GM21526 (cell line): Measurements from ENCODE around the gene PPP2R5D.
"Not testable (repeated sequence)": the region's sequence is repeated elsewhere in the genome, so short reads cannot be mapped to it uniquely, and the experiment has no call there.

Experiments
- ATAC-seq: cut with Tn5 transposase; IDR thresholded peaks from one replicate; pipeline ENCODE4 v1.9.1; 2021; ENCODE audit warnings: moderate library complexity; ENCODE audit not compliant: unreplicated experiment, low FRiP score

PPP2R5D gene

DNA sequence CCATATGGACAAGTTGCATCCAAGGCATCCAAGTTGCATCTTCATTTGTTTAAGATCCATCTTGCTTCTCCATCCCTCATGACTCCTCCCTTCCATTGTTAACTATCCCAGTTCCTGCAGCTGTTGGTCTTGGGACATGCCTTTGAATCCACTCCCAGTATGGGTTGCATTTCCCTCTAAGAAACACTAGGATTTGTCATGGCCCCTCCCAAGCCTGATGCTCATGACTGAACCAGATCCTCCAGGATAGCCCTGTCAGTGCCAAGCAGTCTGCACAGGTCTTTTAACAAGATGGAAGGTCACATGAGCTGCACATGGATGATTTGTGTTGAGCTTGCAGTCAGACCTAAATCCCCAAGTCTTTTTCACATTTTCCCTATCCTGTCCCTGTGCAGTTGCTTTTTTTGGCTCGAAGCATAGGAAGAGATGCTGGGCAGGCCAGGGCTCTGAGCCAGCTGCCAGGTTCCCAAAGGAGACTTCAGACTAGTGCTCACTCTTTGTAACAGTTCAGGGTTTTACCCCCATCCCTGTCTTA, 4.2 kb downstream of the PPP2R5D start:
- no peak for ATAC-seq

DNA sequence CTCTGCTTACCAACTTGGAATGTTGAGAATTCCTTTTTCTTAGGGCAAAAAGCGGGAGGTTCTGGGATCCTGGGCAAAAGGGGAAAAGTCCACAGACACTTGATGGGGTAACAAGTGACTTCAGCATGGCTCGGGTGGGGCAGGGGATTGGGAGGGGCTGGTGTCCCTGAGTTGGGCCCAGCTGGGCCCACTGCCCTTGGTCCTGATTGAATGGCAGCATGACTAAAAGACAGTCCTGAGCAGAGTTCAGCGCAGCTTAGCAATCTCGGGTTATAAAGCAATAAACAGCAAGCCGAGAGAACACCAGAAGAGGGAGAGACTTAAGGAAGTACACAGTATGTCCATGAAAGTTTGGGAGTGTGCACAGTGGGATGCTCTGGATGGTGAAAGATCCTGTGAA, 5.6 kb downstream of the PPP2R5D start:
- ATAC-seq = no peak

DNA sequence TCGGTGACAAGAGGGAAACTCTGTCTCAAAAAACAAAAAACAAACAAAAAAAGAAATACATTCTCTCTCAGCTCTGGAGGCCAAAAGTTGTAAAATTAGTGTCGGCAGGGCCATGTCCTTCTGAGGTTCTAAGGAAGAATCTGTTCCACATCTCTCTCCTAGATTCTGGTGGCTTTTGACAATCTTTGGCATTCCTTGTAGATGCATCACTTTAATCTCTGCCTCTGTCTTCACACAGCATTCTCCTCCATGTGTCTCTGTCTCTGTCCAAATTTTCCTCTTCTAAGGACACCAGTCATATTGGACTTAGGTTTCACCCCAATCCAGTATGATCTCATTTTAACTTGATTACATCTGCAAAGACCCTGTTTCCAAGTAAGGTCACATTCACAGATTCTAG, 9.1 kb downstream of the PPP2R5D start:
- ATAC-seq = no peak

DNA sequence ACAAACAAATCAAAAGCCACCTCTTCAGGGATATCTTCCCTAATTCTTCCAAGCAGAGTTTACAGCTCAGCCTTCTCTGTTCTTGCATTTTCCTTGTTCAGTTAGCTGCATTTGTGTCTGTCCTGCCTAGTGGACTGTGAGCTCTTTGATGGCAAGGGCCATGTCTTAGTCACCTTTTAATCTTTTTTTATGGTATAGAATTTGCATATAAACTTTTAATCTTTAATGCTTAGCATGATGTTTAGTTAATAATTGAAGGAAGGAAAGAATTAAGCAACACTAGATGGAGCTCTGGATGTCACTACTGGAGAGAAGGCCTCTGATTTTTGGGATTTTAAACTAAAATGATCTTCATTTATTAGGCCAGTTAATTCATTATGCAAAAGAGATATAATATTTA, 12.1 kb downstream of the PPP2R5D start:
- no peak for ATAC-seq

DNA sequence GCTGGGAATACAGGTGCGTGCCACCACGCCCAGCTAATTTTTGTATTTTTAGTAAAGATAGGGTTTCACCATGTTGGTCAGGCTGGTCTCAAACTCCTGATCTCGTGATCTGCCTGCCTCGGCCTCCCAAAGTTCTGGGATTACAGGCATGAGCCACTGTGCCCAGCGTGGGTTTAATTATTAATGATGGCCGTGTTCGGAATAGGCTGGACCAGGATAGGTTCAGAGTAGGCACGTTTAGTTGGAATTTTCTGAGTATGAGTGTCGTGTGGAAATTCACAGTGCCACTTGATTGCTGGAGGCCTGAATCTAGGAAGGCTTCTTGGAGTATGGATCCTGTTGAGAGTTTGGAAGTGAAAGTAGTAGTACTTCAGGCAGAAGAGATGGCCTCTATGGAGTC, 13.8 kb downstream of the PPP2R5D start:
- ATAC-seq = not testable (repeated sequence)

DNA sequence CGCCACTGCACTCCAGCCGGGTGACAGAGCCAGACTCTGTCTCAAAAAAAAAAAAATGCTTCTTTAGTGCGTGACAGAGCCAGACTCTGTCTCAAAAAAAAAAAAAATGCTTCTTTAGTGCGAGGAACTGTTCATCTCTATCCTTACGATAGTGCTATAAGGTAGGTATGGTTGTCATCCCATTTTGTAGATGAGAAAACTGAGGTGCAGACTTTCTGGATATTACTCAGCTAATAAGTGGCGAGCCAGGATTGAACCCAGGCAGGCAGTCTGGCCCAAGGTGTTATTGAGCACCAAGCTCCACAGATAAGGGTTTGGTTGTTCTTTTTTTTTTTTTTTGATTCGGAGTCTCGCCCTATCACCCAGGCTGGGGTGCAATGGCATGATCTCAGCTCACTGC, 17.5 kb downstream of the PPP2R5D start:
- ATAC-seq = no peak

DNA sequence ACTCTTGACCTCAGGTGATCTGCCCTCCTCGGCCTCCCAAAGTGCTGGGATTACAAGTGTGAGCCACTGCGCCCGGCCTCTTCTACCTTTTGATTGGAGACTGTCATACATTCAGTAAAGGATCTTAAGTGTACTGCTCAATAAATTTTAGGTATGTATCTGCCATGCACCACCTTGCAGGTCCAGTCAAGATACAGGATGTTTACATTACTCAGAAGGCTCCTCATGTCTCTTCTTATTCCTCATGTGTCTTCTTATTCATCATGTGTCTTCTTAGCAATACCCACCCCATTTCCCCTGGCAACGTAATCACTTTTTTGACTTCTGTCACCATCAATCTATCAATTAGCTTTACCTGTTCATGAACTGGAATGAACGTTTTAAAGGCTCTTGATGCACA, 21.5 kb downstream of the PPP2R5D start:
- ATAC-seq = no peak

DNA sequence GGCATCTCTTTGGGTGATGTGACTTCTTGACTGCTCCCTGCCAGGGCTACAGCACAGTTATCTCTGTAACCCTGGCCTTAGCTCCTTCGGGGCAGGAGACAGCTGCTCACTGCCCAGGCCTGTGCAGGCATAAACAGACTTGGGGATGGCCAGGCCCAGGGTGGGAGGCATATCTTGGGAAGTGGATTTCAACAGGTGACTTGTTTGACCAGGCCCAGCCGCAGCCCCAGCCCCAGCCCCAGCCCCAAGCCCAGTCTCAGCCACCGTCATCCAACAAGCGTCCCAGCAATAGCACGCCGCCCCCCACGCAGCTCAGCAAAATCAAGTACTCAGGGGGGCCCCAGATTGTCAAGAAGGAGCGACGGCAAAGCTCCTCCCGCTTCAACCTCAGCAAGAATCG, 21.9 kb downstream of the PPP2R5D start:
- ATAC-seq = no peak

DNA sequence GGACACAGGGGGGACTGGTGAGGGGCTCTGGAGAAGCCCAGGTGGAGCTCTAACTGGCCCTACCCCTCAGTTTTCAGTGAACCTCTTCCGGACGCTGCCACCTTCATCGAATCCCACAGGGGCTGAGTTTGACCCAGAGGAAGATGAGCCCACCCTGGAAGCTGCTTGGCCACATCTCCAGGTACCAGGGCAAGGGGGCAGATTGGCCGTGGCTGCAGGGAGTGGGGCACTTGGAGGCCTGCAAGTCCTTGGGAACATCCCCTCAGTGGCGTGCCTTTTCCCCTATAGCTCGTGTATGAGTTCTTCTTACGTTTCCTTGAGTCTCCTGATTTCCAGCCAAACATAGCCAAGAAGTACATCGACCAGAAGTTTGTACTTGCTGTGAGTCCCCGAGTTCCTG, 22.8 kb downstream of the PPP2R5D start:
- ATAC-seq = no peak

DNA sequence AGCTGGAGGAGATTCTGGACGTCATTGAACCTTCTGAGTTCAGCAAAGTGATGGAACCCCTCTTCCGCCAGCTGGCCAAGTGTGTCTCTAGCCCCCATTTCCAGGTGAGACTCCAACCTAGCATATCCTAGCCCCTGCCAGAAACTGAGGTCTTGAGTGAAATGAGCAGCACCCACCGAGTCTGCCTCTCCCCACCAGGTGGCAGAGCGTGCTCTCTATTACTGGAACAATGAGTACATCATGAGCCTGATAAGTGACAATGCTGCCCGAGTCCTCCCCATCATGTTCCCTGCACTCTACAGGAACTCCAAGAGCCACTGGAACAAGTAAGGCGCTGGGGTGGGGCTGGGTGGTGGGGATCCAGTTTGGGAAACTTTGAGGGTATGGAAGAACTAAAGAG, 24.8 kb downstream of the PPP2R5D start:
- ATAC-seq = no peak

DNA sequence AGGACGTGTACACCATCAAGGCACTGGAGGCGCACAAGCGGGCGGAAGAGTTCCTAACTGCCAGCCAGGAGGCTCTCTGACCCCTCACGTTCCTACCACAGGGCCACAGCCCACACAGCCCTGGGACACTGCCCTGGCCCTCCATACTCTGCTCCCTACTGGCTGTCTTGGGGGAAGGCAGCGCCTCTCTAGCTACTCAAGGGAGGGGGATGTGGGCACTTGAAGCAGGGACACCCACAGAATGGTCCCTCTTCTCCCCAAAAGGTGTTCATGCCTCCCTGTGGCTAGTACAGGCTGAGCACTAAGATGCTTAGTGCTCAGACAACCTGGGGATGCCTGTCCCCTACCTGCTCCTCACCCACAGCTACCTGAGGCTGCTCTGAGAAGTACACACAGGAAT, 26.8 kb downstream of the PPP2R5D start:
- no peak for ATAC-seq

DNA sequence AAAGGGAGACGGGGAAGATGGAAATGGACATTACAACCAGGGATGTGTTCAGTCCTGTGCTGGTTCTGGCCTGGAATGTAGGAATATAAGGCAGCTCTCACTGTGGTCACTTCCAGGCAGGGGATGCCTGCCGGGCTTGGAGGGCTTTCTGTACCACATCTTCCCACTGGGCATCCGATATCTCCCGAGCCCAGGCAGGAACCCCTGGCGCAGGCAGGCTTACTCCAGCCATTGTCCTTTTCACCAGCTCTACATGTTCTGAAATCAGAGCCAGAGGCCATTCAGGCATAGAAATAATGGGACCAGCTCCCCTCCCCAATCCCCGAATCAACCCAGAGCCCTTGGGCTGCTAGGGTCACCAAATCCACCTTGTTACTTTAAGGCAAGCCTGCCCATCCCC, 28.0 kb downstream of the PPP2R5D start:
- ATAC-seq = no peak

DNA sequence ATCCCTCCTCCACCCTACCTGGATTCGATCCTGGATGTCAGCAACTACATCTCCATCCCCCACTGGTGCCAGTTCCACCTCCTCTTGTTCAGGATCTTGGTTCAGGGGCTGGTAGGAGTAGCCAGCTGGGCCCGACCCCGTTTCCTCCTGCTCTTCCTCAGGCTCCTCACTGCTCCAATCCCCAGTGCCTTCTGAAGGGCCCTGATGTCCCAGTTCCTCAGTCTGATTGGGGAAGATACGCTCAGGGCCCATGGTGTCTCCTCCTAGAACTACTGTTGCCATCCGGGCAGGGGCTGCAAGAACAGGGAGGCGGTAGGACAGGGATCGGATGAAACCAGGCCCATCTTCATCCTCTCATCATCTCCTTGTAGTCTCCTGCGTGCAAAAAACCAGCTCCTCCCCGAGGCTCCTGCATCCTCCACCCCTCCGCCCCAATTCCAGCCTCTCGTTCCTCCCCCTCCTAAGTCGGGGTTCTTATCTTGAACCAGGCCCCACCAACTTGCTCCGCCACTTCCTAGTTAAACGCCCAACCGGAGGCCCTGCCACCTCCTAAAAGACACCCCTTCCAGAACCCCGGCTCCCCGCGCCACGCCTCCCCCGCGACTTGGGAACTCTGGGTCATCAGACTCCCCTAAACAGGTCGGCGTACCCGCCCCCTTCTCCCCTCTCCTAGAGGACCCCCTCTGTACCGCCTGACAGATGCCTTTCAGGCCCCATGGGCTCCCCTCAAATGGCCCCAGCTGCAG, 28.9 kb downstream of the PPP2R5D start:
- ATAC-seq = peak; percentile 4

DNA sequence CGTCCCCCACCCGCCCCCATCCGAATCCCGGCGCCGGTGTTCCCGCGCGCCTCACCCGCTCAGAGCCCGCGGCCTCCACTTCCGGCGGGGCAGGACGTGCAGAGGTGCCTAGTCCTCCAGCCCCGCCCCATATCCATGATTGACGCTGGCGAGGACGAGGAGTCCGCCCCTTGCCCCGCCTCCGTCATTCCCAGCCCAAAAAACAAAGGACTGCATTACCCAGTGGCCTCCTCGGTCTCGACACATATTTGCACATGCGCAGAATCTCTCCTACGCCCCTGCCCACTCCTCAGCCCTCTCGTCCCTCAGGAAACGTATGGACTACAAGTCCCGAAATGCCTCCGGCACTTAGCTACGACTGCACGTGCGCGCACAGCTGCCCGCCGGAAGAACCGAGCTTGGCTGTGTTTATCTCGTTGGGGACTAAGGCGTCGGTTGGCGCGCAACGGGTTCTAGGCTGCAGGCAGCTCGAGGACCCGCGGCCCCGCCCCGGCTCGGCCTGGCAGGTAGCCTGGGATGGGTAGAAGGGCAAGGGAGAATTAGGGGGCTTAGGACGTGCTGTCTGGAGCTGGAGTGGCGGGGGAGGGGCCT, 29.6 kb downstream of the PPP2R5D start, which contains the start of the genes KLHDC3 and MEA1:
Gene KLHDC3 (plus strand): TSS at position 407 of the 591 bp plus-strand sequence. CDS start 2,944 bp downstream, outside the sequence.
Gene MEA1 (minus strand): TSS at position 104 of the 591 bp plus-strand sequence. CDS start 133 bp downstream, outside the sequence.
- ATAC-seq = peak; percentile 73

DNA sequence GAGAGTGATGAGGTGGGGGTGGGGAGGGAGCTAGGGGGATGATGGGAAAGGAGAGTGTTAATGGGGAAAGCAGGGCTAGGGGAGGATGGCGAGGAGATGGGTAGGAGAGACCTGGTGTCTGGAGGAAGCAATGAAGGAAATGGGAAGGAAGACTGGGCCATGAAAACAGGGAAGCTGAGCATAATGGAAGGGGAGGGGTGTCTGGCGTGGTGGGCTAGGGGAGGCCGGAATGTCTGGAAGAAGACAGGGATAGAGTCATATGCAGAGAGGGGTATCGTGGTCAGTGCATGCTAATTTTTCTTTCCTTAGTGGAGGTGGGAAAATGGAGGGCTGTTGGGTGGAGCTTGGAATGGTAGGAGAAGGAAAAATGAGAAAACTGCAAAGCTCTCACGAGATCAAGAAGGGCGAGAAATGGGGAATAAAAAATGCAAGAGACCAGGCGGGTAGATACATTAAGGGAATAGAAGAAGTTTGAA, 30.1 kb downstream of the PPP2R5D start:
- ATAC-seq = no peak

DNA sequence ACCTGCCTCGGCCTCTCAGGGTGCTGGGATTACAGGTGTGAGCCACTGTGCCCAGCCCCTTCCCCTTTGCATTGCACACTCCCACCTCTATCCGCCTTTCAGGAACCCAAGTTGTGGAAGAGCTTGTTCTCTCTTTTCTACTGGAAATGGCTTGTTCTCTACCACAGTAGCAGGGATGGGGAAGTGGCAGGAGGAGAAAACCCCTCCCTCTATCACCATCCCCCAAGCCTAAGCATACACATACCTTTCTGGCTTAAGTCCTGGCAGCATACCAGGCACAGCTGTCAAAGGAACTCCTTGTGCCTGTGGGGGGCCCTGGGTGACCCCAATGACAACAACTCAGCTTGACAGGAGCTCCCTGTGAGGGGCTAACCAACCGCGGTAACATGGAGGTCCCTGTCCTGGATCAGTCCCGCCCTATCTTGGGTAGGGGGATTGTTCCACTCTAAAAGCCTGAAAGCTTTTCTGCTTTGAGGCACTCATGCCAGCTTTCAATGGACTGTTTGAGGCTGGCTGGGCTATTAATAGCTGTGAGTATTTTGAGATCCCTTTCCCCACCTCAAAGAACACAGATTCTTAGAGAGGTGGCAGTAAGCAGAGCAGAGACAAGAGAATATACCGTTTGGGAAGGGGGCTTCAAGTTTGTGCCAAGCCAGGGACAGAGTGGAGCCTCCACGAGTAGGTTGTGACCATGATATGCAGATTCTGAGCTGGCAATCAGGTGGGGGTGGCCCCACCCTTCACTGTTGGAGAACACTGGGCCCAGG, 32.0 kb downstream of the PPP2R5D start:
- no peak for ATAC-seq

DNA sequence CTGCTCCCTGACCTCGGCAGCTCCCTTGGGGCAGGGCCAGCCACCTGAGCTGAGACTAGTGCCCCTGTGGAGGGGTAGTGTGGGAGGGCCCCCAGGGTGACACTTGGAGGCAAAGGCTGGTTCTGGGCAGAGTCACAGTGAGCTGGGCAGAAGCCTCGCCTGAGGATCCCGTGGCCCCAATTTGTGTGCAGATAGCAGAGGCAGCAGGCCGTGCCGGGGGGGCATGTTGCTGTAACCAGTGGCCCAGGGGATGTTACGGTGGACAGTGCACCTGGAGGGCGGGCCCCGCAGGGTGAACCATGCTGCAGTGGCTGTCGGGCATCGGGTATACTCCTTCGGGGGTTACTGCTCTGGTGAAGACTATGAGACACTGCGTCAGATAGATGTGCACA, 32.6 kb downstream of the PPP2R5D start:
- no peak for ATAC-seq

DNA sequence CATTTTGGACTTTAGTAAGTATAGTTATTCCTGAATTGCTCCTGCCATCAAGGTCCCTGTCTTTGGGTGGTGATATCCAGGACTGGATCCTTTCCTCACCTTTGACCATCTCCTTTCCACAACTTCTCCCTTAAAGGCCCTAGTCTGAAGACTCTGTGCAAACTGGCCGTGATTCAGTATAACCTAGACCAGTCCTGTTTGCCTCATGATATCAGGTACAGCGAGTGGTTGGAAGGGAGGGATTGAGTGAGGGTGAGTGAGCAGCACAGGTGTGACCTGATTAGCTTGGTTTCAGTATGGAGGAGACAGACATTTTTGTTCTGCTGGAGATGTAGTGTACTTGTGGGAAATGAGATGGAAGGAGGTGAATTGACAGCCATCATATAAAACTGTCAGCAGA, 34.8 kb downstream of the PPP2R5D start:
- ATAC-seq = no peak

DNA sequence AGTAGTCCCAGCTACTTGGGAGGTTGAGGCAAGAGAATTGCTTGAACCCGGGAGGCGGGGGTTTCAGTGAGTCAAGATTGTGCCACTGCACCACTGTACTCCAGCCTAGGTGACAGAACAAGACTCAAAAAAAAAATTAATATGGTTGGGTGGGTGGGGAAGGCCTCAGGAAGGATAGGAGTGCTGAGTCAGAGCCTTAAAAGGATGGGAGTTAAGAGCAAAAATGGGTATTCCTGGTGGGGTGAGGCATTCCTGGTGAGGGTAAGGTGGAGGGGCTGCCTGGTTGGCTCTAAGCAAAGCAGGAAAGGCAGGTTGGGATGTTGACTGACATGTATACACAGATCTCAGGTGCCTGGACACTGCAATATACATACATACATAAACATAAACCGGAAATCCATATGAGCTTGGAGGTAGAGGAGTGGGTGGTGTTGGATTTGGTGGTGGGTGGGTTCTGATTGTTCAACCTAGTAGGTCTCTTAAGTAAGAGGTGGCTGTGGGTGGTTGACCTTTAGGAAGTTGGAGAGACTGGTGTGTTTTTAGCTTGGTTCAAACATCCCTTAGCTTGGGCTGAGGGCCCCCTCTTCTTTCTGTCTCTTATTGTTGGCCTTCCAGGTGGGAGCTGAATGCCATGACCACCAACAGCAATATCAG, 35.8 kb downstream of the PPP2R5D start:
- no peak for ATAC-seq

DNA sequence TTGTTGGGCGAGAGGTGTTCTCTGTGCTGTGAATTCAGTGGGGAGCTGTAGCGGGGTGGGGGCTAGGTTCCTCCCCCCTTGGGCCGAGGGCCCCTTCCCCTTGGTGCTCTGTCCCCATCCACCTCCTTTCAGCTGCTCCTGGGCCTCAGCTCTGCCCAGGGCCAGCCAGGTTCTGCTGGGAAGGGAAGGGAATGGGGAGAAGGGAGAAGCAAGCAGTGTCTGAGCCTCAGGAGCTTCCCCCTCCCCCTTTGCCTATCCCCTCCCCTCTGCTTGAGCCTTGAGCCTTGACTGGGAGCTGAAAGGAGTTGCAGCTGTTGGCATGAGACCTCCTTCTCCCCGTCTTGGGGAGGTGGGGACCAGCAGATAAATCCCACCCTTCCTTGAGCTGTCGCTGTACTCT, 36.5 kb downstream of the PPP2R5D start:
- no peak for ATAC-seq
